ENCODE measurements around the gene CAMK2A.

CAMK2A gene

DNA sequence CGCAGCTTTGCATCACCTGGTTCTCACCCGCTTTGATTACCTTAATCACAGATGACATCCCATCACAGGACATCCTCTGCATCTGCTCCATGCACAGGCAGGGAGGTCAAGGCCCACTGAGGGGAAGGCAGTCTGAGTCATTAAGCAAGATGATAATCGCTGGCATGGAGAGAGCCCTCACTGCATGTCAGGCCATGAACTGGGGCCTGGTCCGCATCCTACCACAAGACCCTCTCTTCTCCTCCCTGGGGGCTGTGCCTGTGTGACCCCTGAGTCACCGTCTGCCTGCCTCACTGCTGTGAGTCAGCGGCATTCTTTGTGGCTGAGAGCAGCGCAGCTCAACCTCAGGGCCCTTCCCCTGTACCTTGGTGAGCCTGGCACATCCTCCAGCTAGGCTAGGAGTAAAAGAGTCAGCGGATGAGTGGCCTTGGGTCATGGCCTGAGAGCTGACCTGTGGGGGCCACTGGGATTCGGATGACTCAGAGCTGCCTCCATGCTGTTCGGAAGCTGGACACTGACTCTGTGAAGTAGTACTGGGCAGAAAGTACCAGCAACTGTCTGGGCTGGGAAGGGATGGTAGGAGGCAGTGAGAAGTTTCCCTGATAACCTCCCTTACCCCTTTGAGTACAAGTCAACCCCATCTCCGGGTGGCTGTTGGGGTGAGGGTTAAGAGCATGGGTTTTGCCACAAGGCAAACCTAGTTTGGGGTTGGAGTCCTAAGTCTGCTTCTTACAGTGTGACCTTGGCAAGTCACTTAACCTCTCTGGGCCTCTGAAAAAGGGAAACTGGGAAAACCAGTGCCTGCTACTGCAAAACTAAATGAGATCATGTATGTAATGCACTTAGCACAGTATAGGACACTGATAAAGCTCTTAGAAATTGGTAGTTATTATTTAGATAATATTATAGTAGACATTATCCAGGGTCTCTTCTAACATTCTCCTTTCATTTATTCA, 27.8 kb upstream of the CAMK2A start:
- in situ Hi-C loops (cut with MboI; ENCODE audit: low sequenced_read_pairs): no loop called here

DNA sequence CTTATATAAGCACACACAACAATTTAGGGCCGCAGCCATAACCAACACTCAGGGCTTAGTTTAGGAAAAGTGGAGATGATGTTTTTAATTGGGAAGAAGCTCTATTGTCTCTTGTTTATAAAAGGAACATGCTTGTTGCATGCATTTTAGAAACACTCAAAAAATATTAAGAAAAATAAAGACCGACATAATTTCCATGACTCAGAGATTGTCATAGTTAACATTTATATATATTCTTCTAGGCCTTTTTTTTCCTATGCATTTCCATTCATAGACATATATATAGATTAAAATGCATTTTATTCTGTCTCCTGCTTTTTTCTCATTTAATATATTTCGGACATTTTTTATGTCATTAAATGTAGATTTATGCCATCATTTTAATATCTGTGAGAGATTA, 26.7 kb upstream of the CAMK2A start:
- in situ Hi-C loops (cut with MboI; ENCODE audit: low sequenced_read_pairs): no loop called here

GRCh38 chr5:150315245-150315644, 25.7 kb upstream of the CAMK2A start:
- in situ Hi-C loops (cut with MboI; ENCODE audit: low sequenced_read_pairs): no loop called here

- in situ Hi-C loops (cut with MboI; ENCODE audit: low sequenced_read_pairs): no loop called here
Measured at GRCh38 chr5:150313921-150314716, 24.5 kb upstream of the CAMK2A start.

- in situ Hi-C loops (cut with MboI; ENCODE audit: low sequenced_read_pairs): no loop called here
Measured at GRCh38 chr5:150313501-150313900, 23.9 kb upstream of the CAMK2A start.

- in situ Hi-C loops (cut with MboI; ENCODE audit: low sequenced_read_pairs): no loop called here
Measured at GRCh38 chr5:150312518-150312917, 22.9 kb upstream of the CAMK2A start.

- in situ Hi-C loops (cut with MboI; ENCODE audit: low sequenced_read_pairs): no loop called here
Measured at GRCh38 chr5:150311015-150311692, 21.6 kb upstream of the CAMK2A start.

DNA sequence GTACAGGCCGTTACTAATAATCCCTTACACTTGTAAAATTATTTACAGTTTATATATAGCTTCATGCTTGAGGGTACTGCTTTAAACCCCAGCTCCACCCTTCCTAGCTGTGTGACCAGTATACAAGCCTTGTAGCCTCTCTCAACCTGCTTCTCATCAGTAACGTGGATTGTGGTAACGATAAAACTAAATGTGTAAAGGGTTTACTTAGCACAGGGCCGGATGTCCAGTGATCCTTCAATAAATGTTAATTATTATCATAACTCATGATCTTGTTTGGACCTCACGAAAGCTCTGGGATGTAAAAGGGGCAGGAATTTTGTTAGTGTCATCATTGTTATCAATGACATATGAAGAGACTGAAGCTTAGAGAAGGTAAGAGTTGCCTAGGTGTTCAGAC, 20.7 kb upstream of the CAMK2A start:
- in situ Hi-C loops (cut with MboI; ENCODE audit: low sequenced_read_pairs): no loop called here

DNA sequence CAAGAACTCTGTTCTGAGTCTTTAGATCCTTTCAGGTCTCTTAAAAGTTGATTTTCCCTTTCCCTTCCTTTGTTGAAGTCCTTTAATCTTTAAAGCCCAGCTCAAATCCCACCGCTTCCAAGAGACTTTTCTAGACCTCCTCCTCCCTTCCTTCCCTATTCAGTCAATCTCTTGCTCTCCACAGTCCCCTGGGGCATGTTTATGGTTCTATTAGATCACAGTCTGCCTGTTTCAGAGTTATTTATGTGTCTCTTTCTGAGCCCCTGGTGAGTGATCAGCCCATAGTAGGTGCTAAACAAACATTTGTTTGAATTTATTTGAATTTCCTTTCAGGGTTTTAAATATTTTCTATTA, 20.3 kb upstream of the CAMK2A start:
- in situ Hi-C loops (cut with MboI; ENCODE audit: low sequenced_read_pairs): no loop called here

- in situ Hi-C loops (cut with MboI; ENCODE audit: low sequenced_read_pairs): no loop called here
Measured at GRCh38 chr5:150309101-150309885, 19.7 kb upstream of the CAMK2A start.

- in situ Hi-C loops (cut with MboI; ENCODE audit: low sequenced_read_pairs): no loop called here
Measured at GRCh38 chr5:150307617-150308426, 18.2 kb upstream of the CAMK2A start.

- in situ Hi-C loops (cut with MboI; ENCODE audit: low sequenced_read_pairs): no loop called here
Measured at GRCh38 chr5:150306775-150307174, 17.2 kb upstream of the CAMK2A start.

GRCh38 chr5:150305557-150305956, 16.0 kb upstream of the CAMK2A start:
- in situ Hi-C loops (cut with MboI; ENCODE audit: low sequenced_read_pairs): no loop called here

GRCh38 chr5:150305095-150305494, 15.5 kb upstream of the CAMK2A start:
- in situ Hi-C loops (cut with MboI; ENCODE audit: low sequenced_read_pairs): no loop called here

GRCh38 chr5:150304481-150305081, 15.0 kb upstream of the CAMK2A start:
- in situ Hi-C loops (cut with MboI; ENCODE audit: low sequenced_read_pairs): no loop called here

GRCh38 chr5:150303660-150304386, 14.2 kb upstream of the CAMK2A start:
- in situ Hi-C loops (cut with MboI; ENCODE audit: low sequenced_read_pairs): no loop called here

DNA sequence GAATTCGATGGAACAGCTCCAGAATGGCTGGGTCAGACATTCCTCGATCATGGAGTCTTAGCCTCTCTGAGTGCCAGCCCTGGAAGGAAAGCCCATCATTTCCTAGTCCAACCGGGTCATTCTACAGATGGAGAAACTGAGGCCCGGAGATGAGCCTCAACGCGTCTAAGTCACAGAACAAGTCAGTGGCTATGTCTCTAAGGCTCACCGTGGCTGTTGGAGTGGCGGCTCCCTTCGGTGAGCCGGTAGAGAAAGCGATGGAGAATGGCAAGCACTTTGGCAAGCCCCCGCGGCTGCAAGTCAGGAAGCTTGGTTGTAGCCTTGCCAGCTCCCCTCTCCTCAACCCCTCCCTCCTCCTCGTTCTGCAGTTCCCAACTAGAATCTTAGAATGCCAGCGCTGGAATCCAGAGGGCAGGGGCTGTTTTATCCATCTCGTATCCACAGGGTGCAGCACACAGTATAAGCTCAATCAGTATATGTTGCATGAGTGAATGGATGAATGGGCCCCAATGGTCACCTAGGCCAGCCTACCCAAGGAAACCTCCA, 13.6 kb upstream of the CAMK2A start:
- in situ Hi-C loops (cut with MboI; ENCODE audit: low sequenced_read_pairs): no loop called here

GRCh38 chr5:150302301-150303069, 12.9 kb upstream of the CAMK2A start, which contains the start of gene ARSI:
ARSI (minus strand) TSS chr5:150302905; CDS start chr5:150302373, 532 bp downstream.
- in situ Hi-C loops (cut with MboI; ENCODE audit: low sequenced_read_pairs): no loop called here

Data from HL-60/S4 (cell line).